SK-N-SH treated with all-trans-retinoic acid at 6 μM for 48 hours (cell line): ENCODE measurements around the gene TFF3.

ENCODE experiments used
- ATAC-seq: fragments of 200-7000 bp; cut with Tn5 transposase; 3 replicates; pipeline ENCODE4 v1.9.1; 2020; ENCODE audit warnings: mild to moderate bottlenecking, moderate library complexity
- ARNTL ChIP-seq: fragments of 450-650 bp; formaldehyde crosslinking; IDR thresholded peaks from 2 replicates; pipeline ENCODE4 v1.5.0; 2020; ENCODE audit warnings: low read depth, mild to moderate bottlenecking, moderate library complexity, borderline replicate concordance
- BACH2 ChIP-seq: fragments of 250-450 bp; sonication (Bioruptor Pico); IDR thresholded peaks from 2 replicates; pipeline ENCODE4 v1.9.0; 2021; ENCODE audit warnings: mild to moderate bottlenecking, borderline replicate concordance
- CSDC2 ChIP-seq: fragments of 250-450 bp; sonication (Bioruptor Pico); IDR thresholded peaks from 2 replicates; pipeline ENCODE4 v1.5.0; 2020; ENCODE audit warnings: mild to moderate bottlenecking, moderate library complexity
- ESRRG ChIP-seq: fragments of 250-450 bp; sonication (Bioruptor Pico); IDR thresholded peaks from 2 replicates; pipeline ENCODE4 v1.6.1; 2021; ENCODE audit warnings: mild to moderate bottlenecking
- OSR1 ChIP-seq: fragments of 250-450 bp; sonication (Bioruptor Pico); IDR thresholded peaks from 2 replicates; pipeline ENCODE4 v1.8.0; 2022; ENCODE audit warnings: moderate library complexity, mild to moderate bottlenecking, inconsistent platforms
- PPARA ChIP-seq: fragments of 250-450 bp; sonication (Bioruptor Pico); IDR thresholded peaks from 2 replicates; pipeline ENCODE4 v1.5.0; 2020; ENCODE audit warnings: mild to moderate bottlenecking, borderline replicate concordance
- RARB ChIP-seq: fragments of 250-450 bp; sonication (Bioruptor Pico); IDR thresholded peaks from 2 replicates; pipeline ENCODE4 v1.8.0; 2021; ENCODE audit warnings: mild to moderate bottlenecking, moderate library complexity
- TCF4 ChIP-seq: fragments of 250-450 bp; sonication (Bioruptor Pico); IDR thresholded peaks from 2 replicates; pipeline ENCODE4 v1.8.0; 2021; ENCODE audit warnings: mild to moderate bottlenecking, moderate library complexity, borderline replicate concordance
- ZC3H10 ChIP-seq: fragments of 250-450 bp; sonication (Bioruptor Pico); IDR thresholded peaks from 2 replicates; pipeline ENCODE4 v1.5.1; 2021; ENCODE audit warnings: mild to moderate bottlenecking, moderate library complexity
- ZFP30 ChIP-seq: fragments of 450-650 bp; formaldehyde crosslinking; IDR thresholded peaks from 2 replicates; pipeline ENCODE4 v1.5.0; 2022; ENCODE audit warnings: mild to moderate bottlenecking, moderate library complexity
- ZNF565 ChIP-seq: fragments of 450-650 bp; formaldehyde crosslinking; conservative IDR thresholded peaks from 2 replicates; pipeline ENCODE4 v1.5.0; 2020; ENCODE audit warnings: low read depth, mild to moderate bottlenecking, moderate library complexity
- ZNF70 ChIP-seq: fragments of 450-650 bp; formaldehyde crosslinking; IDR thresholded peaks from 2 replicates; pipeline ENCODE4 v1.5.0; 2020; ENCODE audit warnings: mild to moderate bottlenecking, moderate library complexity
- ZNF8 ChIP-seq: fragments of 450-650 bp; formaldehyde crosslinking; IDR thresholded peaks from 2 replicates; pipeline ENCODE4 v1.5.0; 2020; ENCODE audit warnings: mild to moderate bottlenecking, moderate library complexity
- TF ChIP-seq, protein P1 (sequence below): fragments of 250-450 bp; sonication (Bioruptor Pico); IDR thresholded peaks from 2 replicates; pipeline ENCODE4 v1.8.0; 2020; ENCODE audit warnings: mild to moderate bottlenecking, moderate library complexity, borderline replicate concordance
- TF ChIP-seq, protein P2 (sequence below): fragments of 250-450 bp; sonication (Bioruptor Pico); IDR thresholded peaks from 2 replicates; pipeline ENCODE4 v1.8.0; 2021; ENCODE audit warnings: low read depth, mild to moderate bottlenecking, moderate library complexity, borderline replicate concordance
- TF ChIP-seq, protein P3 (sequence below): fragments of 250-450 bp; sonication (Bioruptor Pico); IDR thresholded peaks from 2 replicates; pipeline ENCODE4 v1.5.0; 2020; ENCODE audit warnings: mild to moderate bottlenecking, moderate library complexity

Gene TFF3

DNA sequence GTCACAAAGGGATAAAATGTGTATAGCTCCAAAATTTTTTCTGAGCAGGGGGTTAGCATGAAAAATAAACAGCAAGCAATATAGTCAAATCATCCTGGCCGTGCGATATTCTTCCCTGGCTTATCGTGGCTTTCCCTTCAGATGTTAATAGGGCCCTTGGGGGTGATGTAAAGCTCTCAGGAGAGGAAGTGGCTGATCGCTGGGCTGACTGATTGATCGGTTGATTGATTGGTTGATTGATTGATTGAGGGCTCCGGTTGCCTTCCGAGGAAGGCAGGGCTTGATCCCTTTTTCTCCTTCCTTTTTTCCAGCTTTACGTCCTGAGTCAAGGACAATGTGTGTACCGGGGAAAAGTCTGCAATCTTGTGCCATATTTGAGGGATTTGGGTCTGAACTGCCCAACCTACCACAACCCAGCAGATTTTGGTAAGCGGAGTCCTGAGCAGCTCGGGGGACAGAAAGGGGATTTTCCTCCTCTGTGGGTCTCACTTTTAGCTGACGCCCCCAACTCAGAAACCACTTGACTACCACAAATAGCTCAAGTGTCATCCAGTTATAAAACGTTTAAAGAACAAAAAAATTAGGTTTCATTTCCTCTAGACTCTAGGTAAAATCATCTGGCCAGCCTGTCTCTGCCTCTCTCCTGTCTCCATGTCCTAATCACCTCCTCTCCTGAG lies 29.5 kb downstream of the TFF3 start (continued):
- TF ChIP-seq ZC3H10 (no peak), CSDC2 (CRISPR knock-in tag) (no peak), ARNTL (CRISPR knock-in tag) (no peak), ZFP30 (CRISPR knock-in tag) (no peak)
- TF ChIP-seq, protein P1, sequence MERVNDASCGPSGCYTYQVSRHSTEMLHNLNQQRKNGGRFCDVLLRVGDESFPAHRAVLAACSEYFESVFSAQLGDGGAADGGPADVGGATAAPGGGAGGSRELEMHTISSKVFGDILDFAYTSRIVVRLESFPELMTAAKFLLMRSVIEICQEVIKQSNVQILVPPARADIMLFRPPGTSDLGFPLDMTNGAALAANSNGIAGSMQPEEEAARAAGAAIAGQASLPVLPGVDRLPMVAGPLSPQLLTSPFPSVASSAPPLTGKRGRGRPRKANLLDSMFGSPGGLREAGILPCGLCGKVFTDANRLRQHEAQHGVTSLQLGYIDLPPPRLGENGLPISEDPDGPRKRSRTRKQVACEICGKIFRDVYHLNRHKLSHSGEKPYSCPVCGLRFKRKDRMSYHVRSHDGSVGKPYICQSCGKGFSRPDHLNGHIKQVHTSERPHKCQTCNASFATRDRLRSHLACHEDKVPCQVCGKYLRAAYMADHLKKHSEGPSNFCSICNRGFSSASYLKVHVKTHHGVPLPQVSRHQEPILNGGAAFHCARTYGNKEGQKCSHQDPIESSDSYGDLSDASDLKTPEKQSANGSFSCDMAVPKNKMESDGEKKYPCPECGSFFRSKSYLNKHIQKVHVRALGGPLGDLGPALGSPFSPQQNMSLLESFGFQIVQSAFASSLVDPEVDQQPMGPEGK (CRISPR knock-in tag), result no peak
- TF ChIP-seq, protein P2, sequence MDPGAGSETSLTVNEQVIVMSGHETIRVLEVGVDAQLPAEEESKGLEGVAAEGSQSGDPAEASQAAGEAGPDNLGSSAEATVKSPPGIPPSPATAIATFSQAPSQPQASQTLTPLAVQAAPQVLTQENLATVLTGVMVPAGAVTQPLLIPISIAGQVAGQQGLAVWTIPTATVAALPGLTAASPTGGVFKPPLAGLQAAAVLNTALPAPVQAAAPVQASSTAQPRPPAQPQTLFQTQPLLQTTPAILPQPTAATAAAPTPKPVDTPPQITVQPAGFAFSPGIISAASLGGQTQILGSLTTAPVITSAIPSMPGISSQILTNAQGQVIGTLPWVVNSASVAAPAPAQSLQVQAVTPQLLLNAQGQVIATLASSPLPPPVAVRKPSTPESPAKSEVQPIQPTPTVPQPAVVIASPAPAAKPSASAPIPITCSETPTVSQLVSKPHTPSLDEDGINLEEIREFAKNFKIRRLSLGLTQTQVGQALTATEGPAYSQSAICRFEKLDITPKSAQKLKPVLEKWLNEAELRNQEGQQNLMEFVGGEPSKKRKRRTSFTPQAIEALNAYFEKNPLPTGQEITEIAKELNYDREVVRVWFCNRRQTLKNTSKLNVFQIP (CRISPR knock-in tag), result no peak

DNA sequence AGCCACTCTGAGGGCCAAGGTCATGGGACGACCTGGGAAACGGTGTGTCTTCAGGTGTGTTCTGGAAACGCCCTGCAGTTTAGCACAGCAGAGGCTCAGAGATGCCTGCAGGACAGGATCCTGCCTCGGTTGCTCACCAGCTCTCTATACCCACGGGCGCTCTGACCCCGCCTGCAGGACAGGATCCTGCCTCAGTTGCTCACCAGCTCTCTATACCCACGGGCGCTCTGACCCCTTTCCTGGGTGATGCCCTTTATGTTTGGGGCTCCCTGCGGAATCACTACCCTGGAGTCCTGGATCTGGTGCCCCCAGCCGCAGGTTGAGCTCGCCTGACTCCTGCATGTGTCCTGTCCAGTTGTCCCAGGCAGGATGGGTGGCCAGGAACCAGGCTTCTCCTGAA lies 32.5 kb downstream of the TFF3 start:
- TF ChIP-seq, protein P1 (CRISPR knock-in tag), result no peak
- TF ChIP-seq, protein P2 (CRISPR knock-in tag), result no peak
- no peak for ATAC-seq

DNA sequence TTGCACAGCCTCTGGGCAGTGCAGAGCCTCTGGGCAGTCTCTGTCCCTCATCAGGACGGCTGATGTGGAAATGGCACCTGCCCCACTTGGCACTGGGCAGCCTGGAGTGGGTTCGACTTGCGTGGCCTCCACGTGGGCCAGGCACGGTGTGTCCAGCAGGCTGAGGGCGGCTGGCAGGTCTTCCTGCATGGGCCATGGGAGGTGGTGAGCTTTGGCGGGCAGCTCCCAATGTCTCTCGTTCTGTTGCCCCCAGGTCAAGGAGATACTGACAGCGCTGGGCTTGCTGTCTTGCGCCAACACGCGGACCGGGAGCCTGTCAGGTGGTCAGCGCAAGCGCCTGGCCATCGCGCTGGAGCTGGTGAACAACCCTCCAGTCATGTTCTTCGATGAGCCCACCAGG lies 33.2 kb downstream of the TFF3 start:
- TF ChIP-seq BACH2 (CRISPR knock-in tag) (no peak), CSDC2 (CRISPR knock-in tag) (no peak), ARNTL (CRISPR knock-in tag) (no peak), PPARA (no peak), ESRRG (CRISPR knock-in tag) (no peak), OSR1 (CRISPR knock-in tag) (no peak), ZNF565 (CRISPR knock-in tag) (no peak), ZNF8 (CRISPR knock-in tag) (no peak), ZNF70 (no peak), ZC3H10 (no peak), ZFP30 (CRISPR knock-in tag) (no peak), TCF4 (no peak), RARB (CRISPR knock-in tag) (no peak)
- TF ChIP-seq, protein P1 (CRISPR knock-in tag), result no peak
- TF ChIP-seq, protein P3, sequence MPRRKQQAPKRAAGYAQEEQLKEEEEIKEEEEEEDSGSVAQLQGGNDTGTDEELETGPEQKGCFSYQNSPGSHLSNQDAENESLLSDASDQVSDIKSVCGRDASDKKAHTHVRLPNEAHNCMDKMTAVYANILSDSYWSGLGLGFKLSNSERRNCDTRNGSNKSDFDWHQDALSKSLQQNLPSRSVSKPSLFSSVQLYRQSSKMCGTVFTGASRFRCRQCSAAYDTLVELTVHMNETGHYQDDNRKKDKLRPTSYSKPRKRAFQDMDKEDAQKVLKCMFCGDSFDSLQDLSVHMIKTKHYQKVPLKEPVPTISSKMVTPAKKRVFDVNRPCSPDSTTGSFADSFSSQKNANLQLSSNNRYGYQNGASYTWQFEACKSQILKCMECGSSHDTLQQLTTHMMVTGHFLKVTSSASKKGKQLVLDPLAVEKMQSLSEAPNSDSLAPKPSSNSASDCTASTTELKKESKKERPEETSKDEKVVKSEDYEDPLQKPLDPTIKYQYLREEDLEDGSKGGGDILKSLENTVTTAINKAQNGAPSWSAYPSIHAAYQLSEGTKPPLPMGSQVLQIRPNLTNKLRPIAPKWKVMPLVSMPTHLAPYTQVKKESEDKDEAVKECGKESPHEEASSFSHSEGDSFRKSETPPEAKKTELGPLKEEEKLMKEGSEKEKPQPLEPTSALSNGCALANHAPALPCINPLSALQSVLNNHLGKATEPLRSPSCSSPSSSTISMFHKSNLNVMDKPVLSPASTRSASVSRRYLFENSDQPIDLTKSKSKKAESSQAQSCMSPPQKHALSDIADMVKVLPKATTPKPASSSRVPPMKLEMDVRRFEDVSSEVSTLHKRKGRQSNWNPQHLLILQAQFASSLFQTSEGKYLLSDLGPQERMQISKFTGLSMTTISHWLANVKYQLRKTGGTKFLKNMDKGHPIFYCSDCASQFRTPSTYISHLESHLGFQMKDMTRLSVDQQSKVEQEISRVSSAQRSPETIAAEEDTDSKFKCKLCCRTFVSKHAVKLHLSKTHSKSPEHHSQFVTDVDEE (CRISPR knock-in tag), result no peak
- TF ChIP-seq, protein P2 (CRISPR knock-in tag), result no peak
- TF ChIP-seq, all 23 proteins: peak for 0
- no peak for ATAC-seq
